Mesendoderm (in vitro differentiated cells): ENCODE measurements around the gene SAMD1.

Experiments
- DNase-seq: peaks from one replicate; pipeline ENCODE4 v3.0.0; 2013
- H2AK5ac ChIP-seq: 2 replicates; pipeline ENCODE4 v1.6.1; 2013; ENCODE audit warnings: low read length, inconsistent platforms
- H2BK120ac ChIP-seq: 2 replicates; pipeline ENCODE4 v1.6.1; 2013; ENCODE audit warnings: low read depth, mild to moderate bottlenecking, low read length, moderate library complexity, mixed read lengths
- H2BK15ac ChIP-seq: replicated peaks from 2 replicates; pipeline ENCODE4 v1.6.1; 2013; ENCODE audit warnings: low read depth, mild to moderate bottlenecking, moderate library complexity
- H2BK5ac ChIP-seq: 2 replicates; pipeline ENCODE4 v1.6.1; 2013; ENCODE audit warnings: low read length, inconsistent platforms
- H3K18ac ChIP-seq: 2 replicates; pipeline ENCODE4 v1.6.1; 2013; ENCODE audit warnings: mild to moderate bottlenecking, low read length, mixed read lengths
- H3K23ac ChIP-seq: one replicate; pipeline ENCODE4 v1.6.1; 2013; ENCODE audit warnings: low read length
- H3K27ac ChIP-seq: 2 replicates; pipeline ENCODE4 v1.5.1; 2013; ENCODE audit warnings: low read depth, mild to moderate bottlenecking, inconsistent platforms, low read length, moderate library complexity
- H3K27me3 ChIP-seq: 2 replicates; pipeline ENCODE4 v1.6.1; 2013; ENCODE audit warnings: low read length, control low read depth, mild to moderate bottlenecking, inconsistent platforms; ENCODE audit not compliant: insufficient read depth, poor library complexity
- H3K36me3 ChIP-seq: 2 replicates; pipeline ENCODE4 v1.6.1; 2013; ENCODE audit warnings: low read length, inconsistent platforms; ENCODE audit not compliant: control insufficient read depth, insufficient read depth
- H3K4ac ChIP-seq: one replicate; pipeline ENCODE4 v1.6.1; 2013; ENCODE audit warnings: low read depth, mild to moderate bottlenecking, low read length, moderate library complexity
- H3K4me1 ChIP-seq: 2 replicates; pipeline ENCODE4 v1.6.1; 2013; ENCODE audit warnings: low read depth, low read length, inconsistent platforms; ENCODE audit not compliant: control insufficient read depth
- H3K4me2 ChIP-seq: 2 replicates; pipeline ENCODE4 v1.6.1; 2013; ENCODE audit warnings: low read length
- H3K4me3 ChIP-seq: 2 replicates; pipeline ENCODE4 v1.5.1; 2013; ENCODE audit warnings: mild to moderate bottlenecking, low read length
- H3K56ac ChIP-seq: one replicate; pipeline ENCODE4 v1.6.1; 2013; ENCODE audit warnings: low read length
- H3K79me1 ChIP-seq: 2 replicates; pipeline ENCODE4 v1.6.1; 2013; ENCODE audit warnings: low read length, inconsistent platforms
- H3K79me2 ChIP-seq: 2 replicates; pipeline ENCODE4 v1.6.1; 2013; ENCODE audit warnings: mild to moderate bottlenecking, low read length; ENCODE audit not compliant: control insufficient read depth, insufficient read depth
- H3K9ac ChIP-seq: 2 replicates; pipeline ENCODE4 v1.6.1; 2013; ENCODE audit warnings: low read length, inconsistent platforms
- H4K5ac ChIP-seq: one replicate; pipeline ENCODE4 v1.6.1; 2013; ENCODE audit warnings: low read length
- H4K8ac ChIP-seq: one replicate; pipeline ENCODE4 v1.6.1; 2013; ENCODE audit warnings: low read depth, mild to moderate bottlenecking, control low read depth, low read length, moderate library complexity
- WGBS: extraction: QIAGEN DNeasy Blood & Tissue Kit; methylation state at CpG from one replicate; pipeline ENCODE4 v1.1.7; 2013; ENCODE audit warnings: low lambda C conversion rate, missing lambda C conversion rate; ENCODE audit not compliant: insufficient coverage; ENCODE audit errors: extremely low coverage; 5-methylcytosine and 5-hydroxymethylcytosine counted together

SAMD1 gene

DNA sequence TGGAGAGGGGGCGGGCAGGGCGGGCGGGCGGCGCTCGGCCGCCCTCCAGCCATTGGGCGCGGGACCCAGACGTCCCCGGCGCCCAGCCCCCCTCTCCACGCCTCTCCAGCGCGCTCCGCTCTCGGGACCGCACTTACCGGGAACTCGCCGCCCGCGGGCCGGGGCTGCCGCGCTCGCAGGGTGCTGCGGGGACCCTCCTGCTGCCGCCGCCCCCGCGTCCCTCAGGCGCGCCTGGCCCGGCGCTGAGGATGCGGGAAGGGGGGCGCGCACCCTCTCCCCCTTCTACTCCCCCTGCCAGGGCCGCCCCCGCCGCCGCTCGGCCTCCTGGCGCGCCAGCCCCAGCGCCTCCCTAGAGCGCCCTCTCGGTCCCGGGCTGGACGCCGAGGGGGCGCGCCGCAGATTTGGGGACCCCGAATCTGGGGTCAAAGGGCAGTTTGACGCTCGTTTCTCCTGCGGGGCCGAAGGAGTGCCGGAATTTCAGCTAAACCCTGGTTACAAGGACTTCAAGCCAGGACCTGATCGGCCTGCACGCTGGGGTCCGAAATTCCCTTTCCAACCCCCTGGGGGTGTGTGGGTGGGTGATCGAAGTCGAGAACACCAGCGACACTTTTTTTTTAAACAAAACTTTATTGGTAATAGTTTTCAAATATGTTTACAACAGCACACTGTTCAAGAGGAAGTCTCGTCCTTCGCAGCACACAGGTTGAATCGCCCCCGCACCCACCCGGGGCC lies 696 bp upstream of the SAMD1 start:
- Histone ChIP-seq H3K4me2 (peak overlapping the region; percentile 99), H3K9ac (peak overlapping the region; percentile 88), H2BK120ac (peak overlapping the region; percentile 65), H4K8ac (peak overlapping the region; percentile 87), H2BK5ac (no peak overlapping the region), H2BK15ac (no peak overlapping the region), H3K18ac (peak overlapping the region; percentile 93), H3K4ac (peak overlapping the region; percentile 72), H3K79me1 (peaks cover 8% of the 10 kb centered on the region), H3K36me3 (peaks cover 5% of the 10 kb centered on the region), H2AK5ac (no peak overlapping the region), H3K27ac (peak overlapping the region; percentile 86), H3K23ac (no peak overlapping the region), H3K4me1 (peaks cover 2% of the 10 kb centered on the region), H4K5ac (no peak overlapping the region), H3K4me3 (peak overlapping the region; percentile 72), H3K79me2 (peaks cover 6% of the 10 kb centered on the region), H3K56ac (peak overlapping the region; percentile 90), H3K27me3 (no peaks in the 10 kb centered on the region)
- DNase-seq: peak; percentile 78
- no CpG with 5 or more reads among the region's 72 CpGs for WGBS

DNA sequence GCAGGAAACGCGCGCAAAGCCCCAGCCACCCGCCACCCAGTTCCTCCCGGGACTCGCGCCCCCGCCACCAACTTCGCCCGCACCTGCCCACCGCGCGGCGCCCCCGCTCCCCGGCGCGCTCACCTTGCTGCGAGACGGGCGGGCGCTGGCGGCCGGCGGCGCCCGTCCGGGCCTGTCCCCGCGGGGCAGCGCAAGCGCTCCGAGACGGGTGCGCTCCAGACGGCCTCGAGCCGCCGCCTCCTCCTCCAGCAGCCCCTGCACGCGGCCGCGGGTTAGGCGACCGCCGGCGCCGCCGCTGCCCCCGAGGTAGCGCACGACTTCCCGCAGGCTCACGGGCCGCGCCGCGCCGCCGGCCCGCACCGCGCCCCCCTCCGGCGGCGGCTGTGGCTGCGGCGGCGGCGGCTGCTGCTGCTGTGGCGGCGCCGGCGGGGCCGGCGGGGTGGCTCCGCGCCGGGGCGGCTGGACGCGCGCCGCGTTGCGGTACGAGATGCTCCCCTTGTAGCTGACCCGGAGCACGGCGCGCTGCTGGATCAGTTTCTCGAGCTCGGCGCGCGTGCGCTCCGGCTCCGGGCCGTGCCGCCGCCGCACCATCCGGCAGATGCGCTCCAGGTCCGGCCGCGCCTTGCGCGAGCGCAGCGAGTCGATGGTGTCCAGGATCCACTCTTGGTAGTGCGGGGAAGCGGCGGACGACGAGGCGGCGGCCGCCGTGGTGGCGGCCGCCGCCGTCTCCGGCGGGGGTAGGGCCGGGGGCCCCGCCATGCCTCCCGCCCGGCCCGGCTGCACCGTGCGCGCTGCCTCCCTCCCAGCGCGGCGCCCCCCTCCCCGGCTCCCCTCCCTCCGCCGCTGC lies 666 bp downstream of the SAMD1 start:
- Histone ChIP-seq H4K8ac (no peak overlapping the region), H2AK5ac (no peak overlapping the region), H4K5ac (no peak overlapping the region), H3K27ac (peak overlapping the region; percentile 79), H3K4me2 (peak overlapping the region; percentile 88), H2BK15ac (no peak overlapping the region), H3K23ac (peak overlapping the region; percentile 89), H3K9ac (peak overlapping the region; percentile 88), H2BK120ac (no peak overlapping the region), H3K79me2 (peaks cover 6% of the 10 kb centered on the region), H3K27me3 (no peaks in the 10 kb centered on the region), H3K4ac (peak overlapping the region; percentile 90), H3K36me3 (peaks cover 5% of the 10 kb centered on the region), H3K56ac (peak overlapping the region; percentile 96), H3K18ac (peak overlapping the region; percentile 89), H3K4me1 (peaks cover 2% of the 10 kb centered on the region), H3K4me3 (peak overlapping the region; percentile 76), H2BK5ac (no peak overlapping the region), H3K79me1 (peaks cover 8% of the 10 kb centered on the region)
- WGBS: no CpG with 5 or more reads among the region's 142 CpGs
- DNase-seq: peak; percentile 63

DNA sequence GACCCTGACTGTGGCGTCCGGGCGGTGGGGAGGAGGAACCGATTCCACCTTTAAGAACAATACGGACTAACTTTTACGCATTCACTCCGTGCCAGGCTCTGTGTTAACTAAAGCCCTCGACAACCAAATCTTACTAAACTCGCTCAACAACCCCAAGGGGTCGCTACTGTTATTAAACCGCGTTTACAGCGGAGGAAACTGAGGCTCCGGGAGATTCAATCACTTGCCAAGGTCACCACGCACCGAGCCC lies 1.2 kb downstream of the SAMD1 start:
- peak overlapping the region; percentile 88 for H3K4me2 ChIP-seq
- H3K36me3 ChIP-seq: peaks cover 5% of the 10 kb centered on the region
- H3K4me1 ChIP-seq: peaks cover 2% of the 10 kb centered on the region
- no CpG with 5 or more reads among the region's 16 CpGs for WGBS
- no peak overlapping the region for H3K18ac ChIP-seq
- H3K9ac ChIP-seq: peak overlapping the region; percentile 63
- no peak overlapping the region for H3K27ac ChIP-seq
- H4K8ac ChIP-seq: no peak overlapping the region
- no peak overlapping the region for H2AK5ac ChIP-seq
- H4K5ac ChIP-seq: no peak overlapping the region
- H3K79me2 ChIP-seq: peaks cover 6% of the 10 kb centered on the region
- no peak overlapping the region for H3K23ac ChIP-seq
- peaks cover 8% of the 10 kb centered on the region for H3K79me1 ChIP-seq
- H2BK15ac ChIP-seq: no peak overlapping the region
- no peak overlapping the region for H2BK120ac ChIP-seq
- no peaks in the 10 kb centered on the region for H3K27me3 ChIP-seq
- no peak overlapping the region for H2BK5ac ChIP-seq
- peak overlapping the region; percentile 96 for H3K56ac ChIP-seq
- peak overlapping the region; percentile 35 for H3K4me3 ChIP-seq
- H3K4ac ChIP-seq: no peak overlapping the region
- peak; percentile 55 for DNase-seq

DNA sequence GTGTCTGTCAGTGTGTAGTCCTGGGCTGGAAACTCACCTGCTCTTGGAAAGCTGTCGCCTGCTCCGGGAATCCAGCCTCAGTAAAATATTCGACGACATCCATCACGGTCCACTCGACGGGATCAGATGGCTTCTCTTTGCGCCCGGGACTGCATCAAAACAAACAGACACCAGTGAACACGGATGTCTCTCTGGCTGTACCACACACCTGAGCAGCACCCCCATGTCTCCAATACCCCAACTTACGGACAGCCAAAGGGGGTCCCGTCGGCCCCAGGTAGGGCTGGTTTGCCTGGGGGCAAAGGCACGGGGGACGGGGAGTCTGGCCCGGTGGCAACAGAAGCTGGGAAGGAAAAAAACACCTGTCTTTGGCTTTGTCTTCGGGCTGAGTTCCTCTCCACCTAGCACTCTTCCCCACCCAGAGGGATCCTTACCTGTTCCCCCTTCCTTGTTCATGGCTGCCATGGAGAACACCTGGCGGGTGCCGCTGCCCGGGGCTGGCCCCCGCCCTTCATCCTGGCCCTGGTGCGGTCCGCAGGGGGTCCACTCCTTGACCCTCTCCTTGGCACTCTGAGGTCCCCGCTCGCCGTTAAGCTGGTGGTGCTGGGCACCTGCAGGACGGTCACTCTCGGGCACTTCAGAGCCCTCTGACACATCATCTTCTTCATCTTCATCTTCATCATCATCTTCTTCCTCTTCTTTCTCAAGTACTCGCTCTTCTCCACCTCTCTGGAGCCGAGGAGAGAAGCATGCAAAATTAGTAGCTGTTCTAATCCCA lies 1.7 kb downstream of the SAMD1 start:
- no CpG with 5 or more reads among the region's 30 CpGs for WGBS
- H2BK15ac ChIP-seq: no peak overlapping the region

DNA sequence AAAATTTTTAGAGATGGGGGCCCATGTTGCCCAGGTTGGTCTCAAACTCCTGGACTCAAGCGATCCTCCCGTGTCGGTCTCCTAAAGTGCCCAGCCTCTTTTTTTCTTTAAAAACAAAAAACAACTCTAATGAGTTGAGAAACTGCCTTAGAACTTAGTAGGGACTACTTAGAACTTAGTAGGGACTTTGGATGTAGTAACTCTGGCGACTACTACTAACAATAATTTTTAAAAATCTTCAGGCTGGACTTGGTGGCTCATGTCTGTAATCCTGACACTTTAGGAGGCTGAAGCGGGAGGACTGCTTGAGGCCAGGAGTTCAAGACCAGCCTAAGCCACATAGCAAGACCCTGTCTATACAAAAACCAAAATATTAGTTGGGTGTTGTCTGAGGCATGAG lies 4.5 kb downstream of the SAMD1 start:
- Histone ChIP-seq H2AK5ac (no peak overlapping the region), H3K27ac (no peak overlapping the region), H3K23ac (no peak overlapping the region), H3K4ac (no peak overlapping the region), H2BK15ac (no peak overlapping the region), H3K9ac (no peak overlapping the region), H3K27me3 (no peaks in the 10 kb centered on the region), H3K4me2 (no peak overlapping the region), H3K79me2 (peaks cover 6% of the 10 kb centered on the region), H3K56ac (peak overlapping the region; percentile 42), H4K5ac (no peak overlapping the region), H3K79me1 (peaks cover 8% of the 10 kb centered on the region), H3K4me3 (no peak overlapping the region), H3K18ac (no peak overlapping the region), H3K4me1 (no peaks in the 10 kb centered on the region), H2BK5ac (no peak overlapping the region), H4K8ac (no peak overlapping the region), H2BK120ac (no peak overlapping the region), H3K36me3 (peaks cover 5% of the 10 kb centered on the region)
- no CpG with 5 or more reads among the region's 5 CpGs for WGBS
- no peak for DNase-seq

More for the DNA sequence above, 1.7 kb downstream of the SAMD1 start:
- H3K9ac ChIP-seq: peak overlapping the region; percentile 63
- peaks cover 5% of the 10 kb centered on the region for H3K36me3 ChIP-seq
- no peaks in the 10 kb centered on the region for H3K27me3 ChIP-seq
- no peak for DNase-seq
- H3K4me2 ChIP-seq: peak overlapping the region; percentile 88
- H2AK5ac ChIP-seq: no peak overlapping the region
- peak overlapping the region; percentile 35 for H3K4me3 ChIP-seq
- H3K4ac ChIP-seq: no peak overlapping the region
- H2BK5ac ChIP-seq: no peak overlapping the region
- no peak overlapping the region for H3K18ac ChIP-seq
- H3K27ac ChIP-seq: no peak overlapping the region
- H4K8ac ChIP-seq: no peak overlapping the region
- no peak overlapping the region for H4K5ac ChIP-seq
- H3K23ac ChIP-seq: no peak overlapping the region
- peaks cover 8% of the 10 kb centered on the region for H3K79me1 ChIP-seq
- no peak overlapping the region for H2BK120ac ChIP-seq
- peak overlapping the region; percentile 96 for H3K56ac ChIP-seq
- H3K4me1 ChIP-seq: peaks cover 2% of the 10 kb centered on the region
- H3K79me2 ChIP-seq: peaks cover 6% of the 10 kb centered on the region
